ENCODE data around the gene COL4A2. TPM values are rescaled to one million over a fixed set of nuclear protein-coding genes. Genes with fewer than 3 reads are reported as not detected.

The COL4A2 gene
- total and polyA plus RNA-seq, 4 donors = 8.0 to 45.2 (median 40.3) TPM

- 81% methylated on average over 12 of the region's 12 CpGs for WGBS
- Histone ChIP-seq H3K27ac (ENCODE audit: low read depth in 1 of 2, low read length in 2 of 2) (peak overlapping the region in 1 of 2 donors; percentile 12), H3K36me3 (ENCODE audit: control insufficient read depth in 4 of 4, insufficient read depth in 3 of 4, low read depth in 1 of 4, low read length in 3 of 4) (no peaks in the 10 kb centered on the region), H3K4me3 (ENCODE audit: low read depth in 1 of 3, low read length in 3 of 3) (no peak overlapping the region), H3K27me3 (ENCODE audit: control insufficient read depth in 4 of 4, insufficient read depth in 4 of 4, low read length in 3 of 4) (no peaks in the 10 kb centered on the region), H3K9ac (ENCODE audit: low read depth in 1 of 2, low read length in 2 of 2) (no peak overlapping the region), H3K4me1 (ENCODE audit: control insufficient read depth in 4 of 4, insufficient read depth in 4 of 4, low read length in 3 of 4) (peaks cover 0 to 4% (median 0%) of the 10 kb centered on the region in 4 donors), H3K9me3 (ENCODE audit: control insufficient read depth in 4 of 4, low read length in 3 of 4) (no peaks in the 10 kb centered on the region)
- no peak for DNase-seq (ENCODE audit: low spot score)
- TF ChIP-seq YY1 (IDR thresholded peaks at IDR 0.05) (no peak), RAD21 (IDR thresholded peaks at IDR 0.05) (no peak), FOXA1 (IDR thresholded peaks at IDR 0.05) (no peak), MAX (IDR thresholded peaks at IDR 0.05) (no peak), JUND (IDR thresholded peaks at IDR 0.05) (no peak), NR2F2 (IDR thresholded peaks at IDR 0.05) (no peak)
Measured at GRCh38 chr13:110405597-110406450, 98.7 kb downstream of the COL4A2 start.

DNA sequence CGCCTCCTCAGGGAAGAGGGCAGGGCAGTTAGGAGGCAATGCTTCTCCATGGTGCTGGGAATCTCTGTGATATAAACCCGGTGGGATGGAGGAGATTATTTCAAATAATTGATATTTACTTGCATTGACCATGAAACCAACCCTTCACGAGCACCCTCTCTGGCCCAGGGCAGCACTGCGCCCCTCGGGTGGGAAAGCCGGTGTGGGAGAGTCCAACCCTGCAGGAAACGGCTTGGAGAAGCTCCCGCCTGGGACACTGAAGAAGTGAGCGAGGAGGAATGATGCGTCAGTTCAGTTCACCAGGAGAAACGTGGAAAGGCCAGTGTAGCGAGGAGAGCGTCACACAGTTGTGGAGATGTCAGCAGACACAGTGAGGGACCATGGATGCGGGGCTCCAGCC is 99.9 kb downstream of the COL4A2 start:
- WGBS = 78% methylated on average over 14 of the region's 14 CpGs
- H3K9me3 ChIP-seq (ENCODE audit: control insufficient read depth in 4 of 4, low read length in 3 of 4) = no peaks in the 10 kb centered on the region
- no peak overlapping the region for H3K4me3 ChIP-seq (ENCODE audit: low read depth in 1 of 3, low read length in 3 of 3)
- no peaks in the 10 kb centered on the region for H3K36me3 ChIP-seq (ENCODE audit: control insufficient read depth in 4 of 4, insufficient read depth in 3 of 4, low read depth in 1 of 4, low read length in 3 of 4)
- TF ChIP-seq, protein P1, sequence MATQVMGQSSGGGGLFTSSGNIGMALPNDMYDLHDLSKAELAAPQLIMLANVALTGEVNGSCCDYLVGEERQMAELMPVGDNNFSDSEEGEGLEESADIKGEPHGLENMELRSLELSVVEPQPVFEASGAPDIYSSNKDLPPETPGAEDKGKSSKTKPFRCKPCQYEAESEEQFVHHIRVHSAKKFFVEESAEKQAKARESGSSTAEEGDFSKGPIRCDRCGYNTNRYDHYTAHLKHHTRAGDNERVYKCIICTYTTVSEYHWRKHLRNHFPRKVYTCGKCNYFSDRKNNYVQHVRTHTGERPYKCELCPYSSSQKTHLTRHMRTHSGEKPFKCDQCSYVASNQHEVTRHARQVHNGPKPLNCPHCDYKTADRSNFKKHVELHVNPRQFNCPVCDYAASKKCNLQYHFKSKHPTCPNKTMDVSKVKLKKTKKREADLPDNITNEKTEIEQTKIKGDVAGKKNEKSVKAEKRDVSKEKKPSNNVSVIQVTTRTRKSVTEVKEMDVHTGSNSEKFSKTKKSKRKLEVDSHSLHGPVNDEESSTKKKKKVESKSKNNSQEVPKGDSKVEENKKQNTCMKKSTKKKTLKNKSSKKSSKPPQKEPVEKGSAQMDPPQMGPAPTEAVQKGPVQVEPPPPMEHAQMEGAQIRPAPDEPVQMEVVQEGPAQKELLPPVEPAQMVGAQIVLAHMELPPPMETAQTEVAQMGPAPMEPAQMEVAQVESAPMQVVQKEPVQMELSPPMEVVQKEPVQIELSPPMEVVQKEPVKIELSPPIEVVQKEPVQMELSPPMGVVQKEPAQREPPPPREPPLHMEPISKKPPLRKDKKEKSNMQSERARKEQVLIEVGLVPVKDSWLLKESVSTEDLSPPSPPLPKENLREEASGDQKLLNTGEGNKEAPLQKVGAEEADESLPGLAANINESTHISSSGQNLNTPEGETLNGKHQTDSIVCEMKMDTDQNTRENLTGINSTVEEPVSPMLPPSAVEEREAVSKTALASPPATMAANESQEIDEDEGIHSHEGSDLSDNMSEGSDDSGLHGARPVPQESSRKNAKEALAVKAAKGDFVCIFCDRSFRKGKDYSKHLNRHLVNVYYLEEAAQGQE (IDR thresholded peaks at IDR 0.05) = no peak
- TF ChIP-seq HNF4A (conservative IDR thresholded peaks at IDR 0.05) = no peak
- no peak for TF ChIP-seq GABPA (IDR thresholded peaks at IDR 0.05 in 1 of 2, conservative IDR thresholded peaks at IDR 0.05 in 1 of 2)
- no peak for DNase-seq (ENCODE audit: low spot score)
- H3K27ac ChIP-seq (ENCODE audit: low read depth in 1 of 2, low read length in 2 of 2) = no peak overlapping the region
- peaks cover 0 to 4% (median 0%) of the 10 kb centered on the region in 4 donors for H3K4me1 ChIP-seq (ENCODE audit: control insufficient read depth in 4 of 4, insufficient read depth in 4 of 4, low read length in 3 of 4)
- no peaks in the 10 kb centered on the region for H3K27me3 ChIP-seq (ENCODE audit: control insufficient read depth in 4 of 4, insufficient read depth in 4 of 4, low read length in 3 of 4)
- no peak overlapping the region for H3K9ac ChIP-seq (ENCODE audit: low read depth in 1 of 2, low read length in 2 of 2)

DNA sequence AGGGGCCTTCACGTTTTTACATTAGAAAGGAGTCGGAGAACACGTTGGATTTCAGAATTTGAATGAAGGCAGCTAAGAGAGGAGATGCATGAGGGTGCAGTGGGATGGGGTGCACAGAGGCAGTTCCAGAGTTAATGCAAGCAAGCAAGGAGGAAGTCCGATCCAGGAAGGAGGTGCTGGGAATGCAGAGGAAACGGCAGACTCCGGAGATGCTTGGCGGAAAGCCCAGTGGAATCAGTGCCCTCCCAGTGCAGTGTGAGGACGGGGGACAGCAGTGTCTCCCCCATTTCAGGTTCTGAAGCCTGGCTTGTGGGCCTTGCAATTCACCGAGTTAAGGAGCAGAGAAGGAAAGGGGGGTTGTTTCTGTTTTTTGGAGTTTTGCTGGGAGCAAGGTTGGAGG is 100.4 kb downstream of the COL4A2 start:
- Histone ChIP-seq H3K4me3 (ENCODE audit: low read depth in 1 of 3, low read length in 3 of 3) (no peak overlapping the region), H3K9ac (ENCODE audit: low read depth in 1 of 2, low read length in 2 of 2) (no peak overlapping the region), H3K36me3 (ENCODE audit: control insufficient read depth in 4 of 4, insufficient read depth in 3 of 4, low read depth in 1 of 4, low read length in 3 of 4) (no peaks in the 10 kb centered on the region), H3K27ac (ENCODE audit: low read depth in 1 of 2, low read length in 2 of 2) (peak overlapping the region in 1 of 2 donors; percentile 7), H3K4me1 (ENCODE audit: control insufficient read depth in 4 of 4, insufficient read depth in 4 of 4, low read length in 3 of 4) (peaks cover 0 to 5% (median under 1%) of the 10 kb centered on the region in 4 donors), H3K9me3 (ENCODE audit: control insufficient read depth in 4 of 4, low read length in 3 of 4) (no peaks in the 10 kb centered on the region), H3K27me3 (ENCODE audit: control insufficient read depth in 4 of 4, insufficient read depth in 4 of 4, low read length in 3 of 4) (no peaks in the 10 kb centered on the region)
- 50% methylated on average over 9 of the region's 9 CpGs for WGBS
- no peak for DNase-seq (ENCODE audit: low spot score)
- TF ChIP-seq MAX (IDR thresholded peaks at IDR 0.05) (no peak), GABPA (IDR thresholded peaks at IDR 0.05 in 1 of 2, conservative IDR thresholded peaks at IDR 0.05 in 1 of 2) (no peak), RXRA (IDR thresholded peaks at IDR 0.05) (no peak), TAF1 (conservative IDR thresholded peaks at IDR 0.05) (no peak), RAD21 (IDR thresholded peaks at IDR 0.05) (no peak), HNF4G (IDR thresholded peaks at IDR 0.05) (no peak), HNF4A (conservative IDR thresholded peaks at IDR 0.05) (no peak), FOXA2 (IDR thresholded peaks at IDR 0.05) (no peak), YY1 (IDR thresholded peaks at IDR 0.05) (no peak), JUND (IDR thresholded peaks at IDR 0.05) (no peak), SP1 (IDR thresholded peaks at IDR 0.05) (no peak)
- TF ChIP-seq, protein P2, sequence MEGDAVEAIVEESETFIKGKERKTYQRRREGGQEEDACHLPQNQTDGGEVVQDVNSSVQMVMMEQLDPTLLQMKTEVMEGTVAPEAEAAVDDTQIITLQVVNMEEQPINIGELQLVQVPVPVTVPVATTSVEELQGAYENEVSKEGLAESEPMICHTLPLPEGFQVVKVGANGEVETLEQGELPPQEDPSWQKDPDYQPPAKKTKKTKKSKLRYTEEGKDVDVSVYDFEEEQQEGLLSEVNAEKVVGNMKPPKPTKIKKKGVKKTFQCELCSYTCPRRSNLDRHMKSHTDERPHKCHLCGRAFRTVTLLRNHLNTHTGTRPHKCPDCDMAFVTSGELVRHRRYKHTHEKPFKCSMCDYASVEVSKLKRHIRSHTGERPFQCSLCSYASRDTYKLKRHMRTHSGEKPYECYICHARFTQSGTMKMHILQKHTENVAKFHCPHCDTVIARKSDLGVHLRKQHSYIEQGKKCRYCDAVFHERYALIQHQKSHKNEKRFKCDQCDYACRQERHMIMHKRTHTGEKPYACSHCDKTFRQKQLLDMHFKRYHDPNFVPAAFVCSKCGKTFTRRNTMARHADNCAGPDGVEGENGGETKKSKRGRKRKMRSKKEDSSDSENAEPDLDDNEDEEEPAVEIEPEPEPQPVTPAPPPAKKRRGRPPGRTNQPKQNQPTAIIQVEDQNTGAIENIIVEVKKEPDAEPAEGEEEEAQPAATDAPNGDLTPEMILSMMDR (IDR thresholded peaks at IDR 0.05; ENCODE audit: low read depth, low read length, missing input control) = no peak
- TF ChIP-seq, protein P1 (IDR thresholded peaks at IDR 0.05) = no peak

Measured in liver (tissue), 9 donors.